Astrocyte (in vitro differentiated cells and primary cell): ENCODE data around the gene UACA.

Source experiments
- CTCF ChIP-seq: IDR thresholded peaks from 2 replicates; pipeline ENCODE4 v1.5.1; 2011; ENCODE audit warnings: low read depth, mild to moderate bottlenecking, inconsistent platforms, low read length, moderate library complexity; ENCODE audit not compliant: insufficient read depth
- EZH2 ChIP-seq: IDR thresholded peaks from 2 replicates; pipeline ENCODE4 v1.6.1; 2012; ENCODE audit warnings: mild to moderate bottlenecking, low read length, inconsistent platforms; ENCODE audit not compliant: insufficient read depth

- TF ChIP-seq CTCF, result no peak
- no peak for TF ChIP-seq EZH2
Observed at GRCh38 chr15:70766597-70766996, 3.2 kb upstream of the UACA start.
